Measurements from ENCODE around the gene SAMD14.

DNA sequence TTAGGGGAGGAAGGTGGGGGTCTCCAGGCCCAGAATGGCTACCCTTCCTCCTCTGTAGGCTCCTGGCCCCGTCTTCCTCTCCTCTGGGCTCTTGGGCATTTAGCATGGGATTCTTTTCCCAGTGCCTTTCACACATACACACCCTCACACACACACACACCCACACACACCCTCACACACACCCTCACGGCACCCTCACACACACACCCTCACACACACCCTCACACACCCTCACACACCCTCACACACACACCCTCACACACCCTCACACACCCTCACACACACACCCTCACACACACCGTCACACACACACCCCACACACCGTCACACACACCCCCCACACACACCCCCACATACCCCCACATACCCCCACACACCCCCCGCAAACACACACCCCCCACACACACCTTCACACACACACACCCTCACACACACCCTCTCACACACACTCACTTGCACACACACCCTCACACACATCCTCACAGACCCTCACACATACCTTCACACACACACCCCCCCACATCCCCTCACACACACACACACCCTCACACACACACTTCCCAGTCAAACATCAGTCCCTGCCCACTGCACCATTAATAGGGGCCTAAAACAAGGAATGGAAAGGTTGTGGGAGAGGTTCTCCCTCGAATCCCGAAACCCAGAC is 36.7 kb upstream of the SAMD14 start:
- TF ChIP-seq, protein P1, sequence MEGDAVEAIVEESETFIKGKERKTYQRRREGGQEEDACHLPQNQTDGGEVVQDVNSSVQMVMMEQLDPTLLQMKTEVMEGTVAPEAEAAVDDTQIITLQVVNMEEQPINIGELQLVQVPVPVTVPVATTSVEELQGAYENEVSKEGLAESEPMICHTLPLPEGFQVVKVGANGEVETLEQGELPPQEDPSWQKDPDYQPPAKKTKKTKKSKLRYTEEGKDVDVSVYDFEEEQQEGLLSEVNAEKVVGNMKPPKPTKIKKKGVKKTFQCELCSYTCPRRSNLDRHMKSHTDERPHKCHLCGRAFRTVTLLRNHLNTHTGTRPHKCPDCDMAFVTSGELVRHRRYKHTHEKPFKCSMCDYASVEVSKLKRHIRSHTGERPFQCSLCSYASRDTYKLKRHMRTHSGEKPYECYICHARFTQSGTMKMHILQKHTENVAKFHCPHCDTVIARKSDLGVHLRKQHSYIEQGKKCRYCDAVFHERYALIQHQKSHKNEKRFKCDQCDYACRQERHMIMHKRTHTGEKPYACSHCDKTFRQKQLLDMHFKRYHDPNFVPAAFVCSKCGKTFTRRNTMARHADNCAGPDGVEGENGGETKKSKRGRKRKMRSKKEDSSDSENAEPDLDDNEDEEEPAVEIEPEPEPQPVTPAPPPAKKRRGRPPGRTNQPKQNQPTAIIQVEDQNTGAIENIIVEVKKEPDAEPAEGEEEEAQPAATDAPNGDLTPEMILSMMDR (IDR thresholded peaks at IDR 0.05): no peak
- TF ChIP-seq POLR2A (IDR thresholded peaks at IDR 0.05): no peak

Data from lower leg skin (tissue), 3 donors.